Measurements from ENCODE around the gene ZNF513.

The ZNF513 gene

DNA sequence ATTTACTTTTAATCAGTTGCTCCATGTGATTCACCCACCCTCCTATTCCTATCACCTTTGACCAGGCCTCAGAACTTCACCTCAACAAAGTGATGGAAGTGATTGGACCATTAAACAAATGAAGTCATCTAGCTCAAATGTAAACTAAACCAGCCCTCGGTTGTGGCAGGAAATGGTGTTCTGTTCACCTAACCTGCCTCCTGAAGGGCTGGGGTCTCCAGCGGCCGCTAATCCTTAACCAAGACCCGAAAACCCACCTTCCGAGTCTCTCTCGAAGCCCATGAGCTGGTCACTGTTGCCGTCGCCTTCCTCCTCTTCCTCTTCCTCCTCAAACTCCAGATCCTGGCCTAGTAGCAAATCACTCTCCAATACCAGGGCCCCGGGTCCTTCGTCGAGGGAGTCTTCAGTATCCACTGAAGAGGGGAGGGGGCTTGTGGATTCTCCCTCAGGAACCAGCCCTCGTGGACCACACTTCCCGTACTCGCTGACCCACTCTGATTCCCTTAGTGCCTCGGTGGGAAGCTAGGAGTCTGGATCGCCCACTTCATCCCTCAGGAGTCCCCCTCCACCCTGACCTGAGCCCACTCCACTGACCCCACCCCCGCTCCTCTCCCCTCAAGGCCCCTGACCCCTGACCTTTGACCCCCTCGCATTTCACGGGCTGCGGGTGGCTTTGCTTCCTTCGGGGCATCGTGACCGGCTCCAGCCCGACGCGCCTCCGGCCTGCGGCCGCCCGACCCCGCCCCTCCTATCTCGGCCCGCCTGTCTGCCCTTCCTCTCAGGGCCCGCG lies 503 bp downstream of the ZNF513 start:
- DNase-seq: peak in 1 of 2 experiments; percentile 58

DNA sequence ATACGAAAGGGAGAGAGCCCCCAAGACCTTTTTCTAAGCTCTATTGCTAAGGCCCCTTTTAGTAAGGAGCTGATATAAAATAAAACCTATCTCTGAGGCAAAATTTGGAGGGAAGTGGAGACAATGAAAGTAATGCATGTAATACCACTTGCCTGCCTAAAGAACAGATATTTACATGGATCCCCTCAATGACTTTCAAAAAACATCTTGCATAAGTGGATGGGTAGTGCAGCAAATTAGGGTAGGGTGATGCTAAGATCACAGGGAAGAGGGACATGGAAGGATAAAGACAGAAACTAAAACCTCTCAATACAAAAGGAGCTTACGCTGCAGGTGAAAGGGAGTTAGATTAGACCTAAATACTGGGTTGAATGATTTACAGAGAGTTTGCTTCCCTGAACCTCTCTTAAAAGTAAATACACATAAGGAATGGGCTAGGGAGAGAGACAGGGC lies 1.1 kb downstream of the ZNF513 start:
- DNase-seq: no peak

DNA sequence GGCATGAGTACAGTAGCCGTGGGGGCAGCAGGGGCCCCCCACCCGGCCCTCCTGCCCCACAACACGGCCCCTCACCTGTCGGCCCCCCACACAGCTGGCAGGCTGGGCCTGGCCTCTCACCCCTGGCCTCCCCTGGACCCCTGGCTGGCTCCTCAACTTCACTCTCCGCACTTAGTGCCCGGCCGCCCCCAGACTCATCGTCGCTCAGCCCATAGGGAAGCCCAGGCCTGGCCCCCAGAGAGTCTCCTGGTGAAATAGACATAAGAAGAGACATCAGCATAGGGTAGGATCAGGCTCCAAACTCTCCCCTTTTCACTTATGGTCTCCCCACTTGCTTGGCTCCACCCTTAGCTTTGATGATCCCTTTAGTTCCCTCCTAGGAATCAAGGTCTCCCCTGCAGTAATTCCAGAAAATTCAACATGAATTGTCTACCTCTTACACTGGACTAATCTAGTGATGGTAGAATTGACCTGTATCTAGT lies 1.7 kb downstream of the ZNF513 start:
- no peak for DNase-seq

DNA sequence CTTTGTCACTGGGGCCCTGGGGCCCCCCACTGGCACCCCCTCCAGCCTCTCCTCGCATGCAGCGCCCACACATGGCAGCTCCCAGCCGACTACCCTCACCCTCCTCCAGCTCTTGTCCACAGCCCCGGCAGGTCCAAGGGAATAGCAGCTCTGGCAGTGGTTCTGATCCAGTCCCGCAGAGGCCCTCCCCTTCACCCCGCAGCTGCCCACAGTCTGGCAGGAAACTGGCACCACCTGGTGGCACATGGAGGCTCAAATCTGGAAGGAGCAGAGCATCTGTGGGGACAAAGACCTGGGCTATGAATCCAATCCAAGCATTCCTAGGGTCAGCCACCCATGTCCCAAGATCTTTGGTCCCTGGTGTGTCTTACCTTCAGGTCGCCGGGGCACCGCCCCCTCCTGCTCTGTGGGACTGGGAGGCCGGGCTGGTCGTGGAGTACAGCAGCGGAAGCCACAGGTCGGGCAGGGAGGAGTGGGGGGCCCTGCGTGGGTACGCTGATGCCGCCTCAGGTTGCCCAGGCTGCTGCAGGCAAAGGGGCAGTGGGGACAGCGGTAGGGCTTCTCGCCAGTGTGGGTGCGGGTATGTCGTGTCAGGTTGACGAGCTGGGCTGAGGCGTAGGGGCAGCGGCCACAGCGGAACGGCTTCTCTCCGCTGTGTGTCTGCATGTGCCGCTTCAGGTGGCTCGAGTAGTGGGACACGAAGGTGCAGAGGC lies 2.3 kb downstream of the ZNF513 start:
- DNase-seq: no peak

DNA sequence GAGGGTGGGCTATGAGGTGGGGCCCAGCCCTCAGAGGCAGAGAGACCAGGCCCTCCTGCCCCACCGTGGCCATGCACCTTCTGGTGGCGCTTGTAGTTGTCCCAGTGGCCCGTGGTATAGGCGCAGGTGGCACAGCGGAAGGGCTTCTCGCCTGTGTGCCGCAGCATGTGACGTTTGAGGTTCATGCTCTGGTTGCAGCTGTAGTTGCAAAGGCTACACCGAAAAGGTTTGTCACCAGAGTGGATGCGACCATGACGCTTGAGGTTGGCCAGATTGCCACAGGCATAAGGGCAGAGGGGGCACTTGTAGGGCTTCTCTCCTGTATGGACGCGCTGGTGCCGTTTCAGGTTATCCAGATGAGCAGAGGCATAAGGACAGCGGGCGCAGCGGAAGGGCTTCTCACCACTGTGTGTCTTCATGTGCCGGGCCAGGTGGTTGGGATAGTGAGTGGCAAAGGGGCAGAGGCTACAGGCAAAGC lies 2.9 kb downstream of the ZNF513 start:
- DNase-seq: no peak

DNA sequence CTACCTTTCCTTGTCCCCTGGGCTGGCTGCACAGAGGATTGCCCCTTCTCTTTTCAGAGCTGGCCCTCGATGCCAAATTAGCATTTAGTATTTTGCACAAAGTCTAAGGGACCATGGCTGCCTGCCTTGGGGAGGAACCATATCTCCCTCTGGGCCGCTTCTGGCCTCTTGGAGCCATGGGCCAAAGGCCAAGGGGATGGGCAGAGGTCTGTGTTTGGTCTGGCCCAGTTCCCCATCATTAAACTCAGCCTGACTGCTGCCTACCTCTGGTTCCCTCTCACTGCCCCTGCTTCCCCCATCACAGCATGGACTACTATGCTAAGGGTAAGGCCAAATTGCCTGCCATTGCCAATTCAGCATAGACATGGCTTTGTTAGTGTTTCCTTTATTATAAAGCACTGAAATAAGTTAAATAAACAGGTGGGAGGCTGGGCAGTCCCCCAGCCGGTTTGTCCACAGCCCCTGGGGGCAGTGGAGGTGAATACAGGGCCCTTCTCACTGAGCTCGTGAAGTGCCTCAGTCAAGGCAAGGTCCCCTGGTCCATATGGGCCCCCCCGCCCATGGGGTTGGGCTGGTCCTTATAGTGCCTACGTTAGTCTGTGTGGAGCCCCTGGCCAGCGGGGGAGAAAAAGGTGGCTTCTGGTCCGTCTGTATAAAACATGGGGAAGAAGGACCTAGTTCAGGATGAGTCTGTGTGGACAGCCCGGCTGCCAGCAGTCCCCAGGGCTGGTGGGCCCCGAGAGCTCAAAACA lies 3.5 kb downstream of the ZNF513 start:
- no peak for DNase-seq

DNA sequence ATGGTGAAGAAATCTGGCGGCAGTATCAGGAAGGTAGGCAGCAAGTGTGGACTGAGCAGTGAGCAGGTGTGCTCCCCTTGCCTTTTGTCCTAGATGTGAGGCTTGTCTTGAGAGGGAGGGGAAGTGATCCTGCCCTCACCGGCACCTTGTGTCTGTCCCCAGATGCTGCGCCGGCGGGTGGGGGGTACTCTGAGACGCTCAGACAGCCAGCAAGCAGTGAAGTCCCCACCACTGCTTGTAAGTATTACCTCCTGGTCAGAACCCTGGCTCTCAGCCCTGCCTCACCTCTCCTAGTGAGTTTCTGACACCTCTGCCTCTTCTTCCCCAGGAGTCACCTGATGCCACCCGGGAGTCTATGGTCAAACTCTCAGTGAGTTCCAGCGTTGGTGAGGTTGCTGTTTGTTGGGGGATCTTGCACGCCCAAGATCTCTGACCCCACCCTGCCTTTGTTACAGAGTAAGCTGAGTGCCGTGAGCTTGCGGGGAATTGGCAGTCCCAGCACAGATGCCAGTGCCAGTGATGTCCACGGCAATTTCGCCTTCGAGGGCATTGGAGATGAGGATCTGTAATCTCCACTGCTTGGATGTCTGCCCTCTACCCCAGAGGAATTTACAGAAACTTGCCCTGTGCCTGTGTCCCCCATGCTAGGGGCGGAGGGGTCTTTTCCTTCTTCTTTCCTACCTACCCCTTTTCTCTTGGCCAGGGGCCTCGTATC lies 4.2 kb downstream of the ZNF513 start:
- DNase-seq: no peak

DNA sequence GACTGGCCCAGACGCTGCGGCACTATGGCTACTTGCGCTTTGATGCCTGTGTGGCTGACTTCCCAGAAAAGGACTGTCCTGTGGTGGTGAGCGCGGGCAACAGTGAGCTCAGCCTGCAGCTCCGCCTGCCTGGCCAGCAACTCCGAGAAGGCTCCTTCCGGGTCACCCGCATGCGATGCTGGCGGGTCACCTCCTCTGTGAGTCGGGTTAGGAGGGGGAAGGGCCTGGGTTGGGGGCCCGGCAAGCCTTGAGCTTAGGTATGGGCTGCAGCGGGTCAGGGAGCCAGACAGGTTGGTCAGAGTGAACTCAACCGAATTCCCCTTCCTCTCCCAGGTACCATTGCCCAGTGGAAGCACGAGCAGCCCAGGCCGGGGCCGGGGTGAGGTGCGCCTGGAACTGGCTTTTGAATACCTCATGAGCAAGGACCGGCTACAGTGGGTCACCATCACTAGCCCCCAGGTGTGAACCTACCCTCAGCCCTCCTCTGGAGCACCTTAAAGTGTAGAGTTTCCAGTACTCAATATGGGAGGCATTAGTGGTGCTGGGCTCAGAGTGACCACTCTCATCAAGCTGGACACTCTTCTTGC lies 4.9 kb downstream of the ZNF513 start:
- DNase-seq: no peak

DNA sequence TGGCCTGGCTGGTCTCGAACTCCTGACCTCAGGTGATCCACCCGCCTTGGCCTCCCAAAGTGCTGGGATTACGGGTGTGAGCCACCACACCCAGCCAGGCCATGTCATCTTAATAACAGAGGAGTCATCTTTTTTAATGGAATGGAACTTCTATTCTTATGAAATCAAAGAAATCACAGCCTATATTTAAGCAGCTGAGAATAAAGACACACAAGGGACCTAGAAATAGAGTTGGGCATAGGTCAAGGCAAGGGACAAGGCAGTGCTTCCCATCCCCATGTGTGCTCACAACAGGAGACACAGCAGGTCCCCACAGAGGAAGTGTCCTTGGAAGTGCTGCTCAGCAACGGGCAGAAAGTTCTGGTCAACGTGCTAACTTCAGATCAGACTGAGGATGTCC lies 7.0 kb downstream of the ZNF513 start:
- DNase-seq: no peak

DNA sequence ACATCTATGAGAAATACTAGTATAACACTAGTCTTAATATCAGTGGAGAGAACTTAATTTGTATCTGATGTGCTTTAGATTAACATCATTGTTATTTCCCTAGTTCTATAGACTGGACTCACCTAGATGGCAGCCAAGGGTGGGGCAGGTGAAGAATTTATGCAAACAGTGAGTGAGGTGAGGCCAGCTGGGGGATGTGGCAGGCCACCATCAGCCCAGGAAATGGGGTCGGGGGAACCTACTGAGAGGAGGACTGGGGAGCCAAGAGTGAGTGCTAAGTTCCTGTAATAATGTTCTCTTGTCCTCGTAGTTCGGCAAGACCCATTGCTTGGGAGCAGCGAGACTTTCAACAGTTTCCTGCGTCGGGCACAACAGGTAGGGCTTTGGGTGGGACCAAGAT lies 7.6 kb downstream of the ZNF513 start:
- no peak for DNase-seq

DNA sequence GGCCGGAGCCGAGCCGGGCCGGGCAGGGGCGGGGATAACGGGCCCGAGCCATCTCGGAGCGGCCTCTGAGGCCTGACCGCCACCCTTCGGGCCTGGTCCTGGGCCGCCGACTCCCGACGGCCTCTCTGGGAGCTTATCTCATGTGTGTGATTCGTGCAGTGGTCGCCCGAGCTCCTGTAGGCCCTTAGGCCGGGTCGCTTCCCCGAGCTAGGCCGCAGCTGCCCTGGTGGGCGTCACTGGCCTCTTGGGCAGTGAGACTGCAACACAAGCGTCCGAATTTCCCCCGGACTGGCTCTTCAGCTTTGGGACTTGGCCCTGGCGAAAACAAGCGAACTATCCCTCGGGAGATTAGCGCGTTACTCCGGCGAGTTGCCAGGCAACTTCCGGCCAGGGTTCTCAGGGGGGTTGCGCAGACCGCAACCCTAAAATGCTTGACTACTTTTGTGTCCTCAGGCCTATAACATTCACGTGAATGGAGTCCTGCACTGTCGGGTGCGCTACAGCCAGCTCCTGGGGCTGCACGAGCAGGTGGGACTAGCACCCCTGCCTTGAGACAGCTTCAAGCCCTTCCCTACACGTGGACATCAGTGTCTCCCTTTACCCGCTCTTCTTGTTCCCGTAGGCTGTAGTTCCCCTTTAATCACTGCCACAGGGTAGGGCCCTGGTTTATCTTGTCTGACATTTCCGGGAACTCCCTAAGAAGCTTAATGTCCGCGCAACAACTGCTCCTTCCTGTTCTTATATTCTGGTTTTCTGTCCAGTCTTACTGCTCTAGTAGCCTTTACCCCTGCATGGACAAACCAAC lies 9.5 kb downstream of the ZNF513 start:
- peak; percentile 70 to 80 for DNase-seq

DNA sequence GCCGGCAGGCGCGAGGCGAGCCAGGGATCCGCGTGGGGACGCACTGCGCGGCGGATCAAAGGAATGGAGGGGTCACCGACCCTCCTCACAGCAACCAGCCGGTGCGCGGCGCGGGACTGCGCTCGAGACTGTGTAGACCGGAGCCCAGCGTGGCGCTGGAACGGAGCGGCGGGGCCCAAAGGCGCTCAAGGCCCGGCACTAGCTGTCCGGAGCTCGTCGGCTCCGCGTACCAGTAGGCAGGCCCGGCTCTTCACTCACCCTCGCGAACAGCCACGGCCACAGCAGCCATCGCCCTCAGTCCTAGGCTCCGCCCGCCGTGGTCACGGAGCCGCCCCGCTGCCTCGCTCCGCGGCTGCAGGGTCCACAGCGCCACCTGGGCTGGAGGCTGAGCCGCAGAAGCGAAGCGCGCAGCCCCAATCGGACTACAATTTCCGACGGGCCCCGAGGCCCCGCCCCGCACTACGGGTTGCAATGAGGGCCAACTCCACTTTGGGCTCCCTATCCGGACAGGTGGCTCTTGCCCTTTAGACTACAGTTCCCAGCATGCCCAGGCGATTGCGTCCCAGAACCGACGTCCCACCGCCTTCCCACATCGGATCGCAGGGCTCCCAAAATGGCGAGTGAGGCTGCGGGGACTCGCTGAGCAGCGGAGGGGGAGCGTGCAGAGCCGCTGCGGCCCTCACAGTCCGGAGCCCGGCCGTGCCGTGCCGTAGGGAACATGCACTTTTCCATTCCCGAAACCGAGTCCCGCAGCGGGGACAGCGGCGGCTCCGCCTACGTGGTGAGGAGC lies 10.3 kb downstream of the ZNF513 start, which contains the start of the genes EIF2B4 and SNX17:
Gene EIF2B4 (minus strand): TSS at position 313 of the 790 bp plus-strand sequence. CDS start 24 bp downstream, at position 289.
Gene SNX17 (plus strand): TSS at position 591 of the 790 bp plus-strand sequence. CDS start 128 bp downstream, at position 719.
- peak; percentile 96 to 98 for DNase-seq

DNA sequence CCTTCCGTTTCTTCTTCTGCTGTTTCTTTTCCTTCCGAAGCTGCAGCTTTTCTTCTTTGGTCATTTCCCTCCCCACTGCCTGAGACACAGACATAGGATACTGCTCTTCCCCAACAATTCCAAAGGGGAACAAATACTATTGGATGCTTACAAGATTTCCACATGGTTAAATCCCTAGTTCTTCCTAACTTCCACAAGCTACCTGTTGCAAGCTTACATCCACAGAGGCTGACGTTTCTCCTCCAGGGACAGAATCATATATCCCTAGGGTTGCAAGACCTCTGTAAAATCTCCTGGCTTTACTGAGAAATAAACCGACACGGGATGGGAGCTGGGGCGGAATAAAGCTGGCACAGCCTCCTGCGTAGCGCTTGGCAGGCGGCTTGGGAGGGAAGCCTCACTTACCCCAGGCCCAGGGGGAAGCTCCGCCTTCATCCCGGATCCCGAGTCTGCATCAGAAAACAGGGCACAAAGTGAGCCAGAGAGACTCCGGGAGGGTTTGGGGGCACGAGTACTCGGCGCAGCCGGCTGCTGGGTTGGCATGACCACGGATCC lies 11.0 kb downstream of the ZNF513 start:
- peak in 1 of 2 experiments; percentile 16 for DNase-seq

DNA sequence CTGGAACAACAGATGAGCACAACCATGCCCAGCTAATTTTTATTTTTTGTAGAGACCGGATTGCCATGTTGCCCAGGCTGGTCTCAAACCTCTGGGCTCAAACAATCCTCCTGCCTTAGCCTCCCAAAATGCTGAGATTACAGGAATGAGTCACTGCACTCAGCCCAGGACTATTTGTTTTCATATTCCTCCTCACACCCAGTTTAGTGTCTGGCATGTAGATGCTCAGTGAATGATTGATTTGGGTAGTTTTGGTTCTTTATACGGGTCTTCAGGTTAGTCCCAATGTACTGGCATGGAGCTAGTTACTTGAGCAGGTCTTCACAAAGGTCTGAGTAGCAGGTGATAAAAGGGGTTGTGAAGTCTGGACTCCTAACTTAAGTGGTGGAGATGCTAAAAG lies 16.6 kb downstream of the ZNF513 start:
- no peak for DNase-seq

DNA sequence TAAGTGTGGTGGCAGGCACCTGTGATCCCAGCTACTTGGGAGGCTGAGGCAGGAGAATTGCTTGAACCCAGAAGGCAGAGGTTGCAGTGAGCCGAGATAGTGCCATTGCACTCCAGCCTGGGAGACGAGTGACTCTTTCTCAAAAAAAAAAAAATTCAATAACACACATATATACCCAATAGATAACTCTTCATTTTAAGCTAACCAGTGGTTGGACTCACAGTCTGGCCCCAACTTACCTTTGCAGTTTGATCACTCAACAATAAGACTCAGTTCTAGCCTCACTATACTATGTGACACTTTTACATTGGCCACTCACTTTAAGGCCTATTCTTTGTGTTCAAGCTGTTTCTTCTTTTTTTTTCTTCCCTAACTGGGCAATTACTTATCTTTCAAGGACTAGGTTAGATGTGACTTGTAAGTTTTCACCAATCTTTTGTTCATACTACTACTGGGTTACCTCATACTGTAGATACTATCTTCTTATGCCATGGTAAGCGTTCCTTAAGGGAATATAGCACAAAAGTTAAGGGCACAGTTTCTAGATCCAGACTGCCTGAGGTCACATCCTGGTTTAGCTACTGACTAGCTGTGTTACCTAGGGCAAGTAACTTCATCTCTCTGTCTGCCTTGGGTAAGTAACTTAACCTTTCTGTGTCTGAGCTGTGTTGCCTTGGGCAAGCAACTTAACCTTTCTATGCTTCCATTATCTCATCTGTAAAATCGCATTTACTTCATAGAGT lies 17.7 kb downstream of the ZNF513 start:
- DNase-seq: no peak

DNA sequence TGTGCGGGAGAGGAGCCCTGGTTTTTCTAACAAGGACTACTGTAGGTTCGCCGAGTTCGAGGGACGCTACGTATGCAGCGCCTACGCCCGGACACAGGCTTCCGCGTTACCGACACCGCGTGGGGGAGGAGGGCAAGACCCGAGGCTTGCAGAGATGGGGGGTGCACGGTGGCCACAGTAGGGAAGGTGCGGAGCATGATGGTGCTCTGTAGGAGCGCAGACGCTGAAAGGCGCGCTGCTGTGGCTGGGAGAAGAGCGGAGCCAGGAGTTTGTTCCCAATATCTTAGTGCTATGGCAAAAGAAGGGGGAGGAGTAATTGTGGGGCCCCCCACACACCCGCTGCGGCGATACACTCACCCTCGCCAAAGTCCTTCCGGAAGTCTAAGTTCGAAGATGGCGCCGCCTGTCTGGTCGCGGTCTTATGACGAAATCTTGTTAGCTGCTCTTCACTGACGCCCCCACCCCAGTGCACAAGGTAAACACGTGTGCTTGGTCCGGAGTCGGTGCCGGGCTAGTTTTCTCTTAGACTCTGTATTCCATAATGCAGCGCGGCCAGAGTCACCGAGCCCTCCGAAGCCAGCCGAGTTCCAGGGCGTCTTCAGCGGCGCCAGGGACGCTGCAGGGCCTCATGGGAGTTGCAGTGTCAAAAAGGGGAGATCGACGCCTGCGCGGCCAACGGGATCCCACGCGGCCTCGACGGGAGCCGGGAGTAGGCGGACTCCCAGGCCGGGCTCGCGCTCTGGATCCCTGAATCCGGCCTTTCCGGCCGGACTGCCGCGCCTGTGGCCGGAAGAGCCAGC lies 24.0 kb downstream of the ZNF513 start, which contains the start of gene GTF3C2:
Gene GTF3C2 (minus strand): TSS at position 383 of the 800 bp plus-strand sequence. CDS start 13,210 bp downstream, outside the sequence.
- DNase-seq: peak; percentile 92 to 95

DNA sequence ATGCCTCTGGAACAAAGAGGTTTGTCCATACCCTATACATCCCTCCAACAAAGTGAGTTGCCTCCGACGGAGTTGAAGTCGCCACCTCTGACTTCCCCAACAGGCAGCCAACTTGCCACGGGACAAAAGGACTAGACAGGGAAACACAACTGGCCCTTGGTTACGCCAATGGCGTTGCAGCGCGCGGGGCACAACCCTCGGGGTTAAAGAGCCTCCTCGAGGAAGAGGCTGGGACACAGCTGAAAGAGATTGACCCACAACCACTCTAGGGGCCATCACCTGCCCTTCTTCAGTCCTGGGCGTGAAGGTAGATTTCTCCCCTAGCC lies 24.5 kb downstream of the ZNF513 start:
- DNase-seq: peak; percentile 64 to 69

DNA sequence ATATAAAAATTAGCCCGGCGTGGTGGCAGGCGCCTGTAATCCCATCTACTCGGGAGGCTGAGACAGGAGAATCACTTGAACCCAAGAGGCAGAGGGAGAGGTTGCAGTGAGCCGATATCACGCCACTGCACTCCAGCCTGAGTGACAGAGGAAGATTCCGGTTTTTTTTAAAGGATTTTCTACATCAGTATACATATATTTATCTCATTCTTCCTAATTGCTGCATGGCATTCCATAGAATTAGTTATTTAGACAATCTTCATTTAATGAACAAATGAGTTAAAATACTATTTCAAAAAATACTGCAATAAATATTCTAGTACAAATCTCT lies 26.0 kb downstream of the ZNF513 start:
- DNase-seq: no peak
